Stimulated activated naive CD8-positive, alpha-beta T cell treated with anti-CD3 and anti-CD28 coated beads, Interleukin-15, Interleukin-2, amounts not matched to agents 100 ng/mL and 50 ng/mL, for 24 hours (primary cell): ENCODE results near the gene ACADS.

Source experiments
- H3K27ac Mint-ChIP-seq: one replicate; pipeline ENCODE4 v1.8.0; 2021; ENCODE audit warnings: mild to moderate bottlenecking, mixed read lengths
- H3K27me3 Mint-ChIP-seq: one replicate; pipeline ENCODE4 v1.8.0; 2021; ENCODE audit warnings: mixed read lengths
- H3K36me3 Mint-ChIP-seq: one replicate; pipeline ENCODE4 v1.8.0; 2021; ENCODE audit warnings: low read depth, mixed read lengths
- H3K4me1 Mint-ChIP-seq: one replicate; pipeline ENCODE4 v1.8.0; 2021; ENCODE audit warnings: low read depth, mixed read lengths
- H3K4me3 Mint-ChIP-seq: one replicate; pipeline ENCODE4 v1.8.0; 2021; ENCODE audit warnings: mild to moderate bottlenecking, mixed read lengths
- H3K9me3 Mint-ChIP-seq: one replicate; pipeline ENCODE4 v1.8.0; 2021; ENCODE audit warnings: mixed read lengths

ACADS gene

DNA sequence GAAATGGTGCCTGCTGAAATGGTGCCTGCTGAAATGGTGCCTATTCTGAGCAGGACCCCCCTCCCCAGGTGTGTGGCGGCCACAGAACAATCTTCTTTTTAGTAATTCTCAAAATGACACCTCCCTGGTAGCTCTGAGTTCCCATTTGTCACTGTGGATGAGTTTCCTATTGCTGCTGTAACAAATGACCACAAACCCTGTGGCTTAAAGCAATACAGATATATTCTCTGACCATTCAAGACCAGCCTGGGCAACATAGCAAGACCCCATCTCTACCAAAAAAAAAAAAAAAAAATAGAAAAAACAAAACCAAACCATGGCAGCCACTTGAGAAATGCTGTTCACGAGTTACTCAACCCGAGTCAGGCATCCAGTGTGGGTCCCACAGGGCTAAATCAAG lies 7.9 kb downstream of the ACADS start:
- Mint-ChIP-seq H3K27me3 (no peaks in the 10 kb centered on the region), H3K27ac (no peak overlapping the region), H3K4me1 (no peaks in the 10 kb centered on the region), H3K9me3 (no peaks in the 10 kb centered on the region), H3K36me3 (peaks cover 13% of the 10 kb centered on the region), H3K4me3 (no peak overlapping the region)

DNA sequence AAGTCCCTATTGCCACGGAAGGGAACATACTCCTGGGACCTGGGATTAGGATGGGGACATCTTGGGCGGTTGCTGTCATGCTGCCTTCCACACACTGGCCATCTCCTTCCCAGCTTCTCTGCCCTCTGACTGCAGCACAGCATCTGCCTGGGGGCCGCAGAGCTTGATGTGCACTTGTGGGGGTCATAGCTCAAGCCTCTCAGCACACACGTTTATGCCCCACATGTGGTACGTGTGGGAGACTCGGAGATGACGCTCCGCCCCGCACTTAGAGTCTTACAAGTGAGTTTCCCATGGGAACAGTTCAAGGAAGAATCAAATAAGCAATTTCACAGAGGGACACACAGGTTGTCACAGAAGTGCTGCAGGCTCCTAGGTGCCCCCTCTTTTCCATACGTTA lies 8.6 kb downstream of the ACADS start:
- Mint-ChIP-seq H3K36me3 (peaks cover 13% of the 10 kb centered on the region), H3K27me3 (no peaks in the 10 kb centered on the region), H3K4me1 (no peaks in the 10 kb centered on the region), H3K9me3 (no peaks in the 10 kb centered on the region), H3K27ac (no peak overlapping the region), H3K4me3 (no peak overlapping the region)

GRCh38 chr12:120735181-120735580 lies 9.6 kb downstream of the ACADS start:
- Mint-ChIP-seq H3K4me1 (no peaks in the 10 kb centered on the region), H3K27me3 (no peaks in the 10 kb centered on the region), H3K36me3 (peaks cover 5% of the 10 kb centered on the region)

GRCh38 chr12:120736404-120737331 lies 11.0 kb downstream of the ACADS start:
- no peak overlapping the region for H3K27ac Mint-ChIP-seq
- H3K36me3 Mint-ChIP-seq, result no peaks in the 10 kb centered on the region
- no peak overlapping the region for H3K4me3 Mint-ChIP-seq
- H3K27me3 Mint-ChIP-seq, result no peaks in the 10 kb centered on the region
- no peaks in the 10 kb centered on the region for H3K9me3 Mint-ChIP-seq
- H3K4me1 Mint-ChIP-seq, result no peaks in the 10 kb centered on the region

More at GRCh38 chr12:120735181-120735580, 9.6 kb downstream of the ACADS start:
- H3K9me3 Mint-ChIP-seq, result no peaks in the 10 kb centered on the region
- no peak overlapping the region for H3K27ac Mint-ChIP-seq
- no peak overlapping the region for H3K4me3 Mint-ChIP-seq

DNA sequence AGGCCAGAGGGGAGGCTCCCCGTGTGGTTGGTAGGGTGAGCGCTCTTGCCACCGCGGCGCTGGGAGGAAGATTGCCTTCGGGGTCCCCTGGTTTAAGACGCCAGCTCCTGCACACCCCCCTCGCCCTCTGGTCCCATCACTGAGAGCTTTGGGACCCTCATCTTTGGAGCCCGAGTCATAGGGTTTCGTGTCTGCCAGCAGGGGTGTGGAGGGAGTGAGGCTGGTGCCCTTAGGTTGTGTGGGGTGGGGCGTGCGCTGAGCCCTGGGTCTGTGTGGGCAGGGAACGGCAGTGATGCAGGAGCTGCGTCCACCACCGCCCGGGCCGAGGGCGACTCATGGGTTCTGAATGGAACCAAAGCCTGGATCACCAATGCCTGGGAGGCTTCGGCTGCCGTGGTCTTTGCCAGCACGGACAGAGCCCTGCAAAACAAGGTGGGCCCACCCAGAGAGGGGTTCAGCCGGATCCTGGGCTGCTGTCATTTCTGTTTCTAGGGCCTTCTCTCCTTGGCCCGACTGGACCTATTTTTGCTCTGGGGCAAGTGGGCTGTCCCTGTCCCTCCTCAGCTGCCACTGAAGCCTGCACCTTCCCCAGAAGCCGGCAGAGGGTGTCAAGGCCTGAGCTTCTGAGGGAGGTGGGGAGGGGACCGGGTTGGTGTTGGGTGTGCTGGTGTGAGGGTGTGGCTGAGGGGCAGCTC lies 12.1 kb downstream of the ACADS start:
- Mint-ChIP-seq H3K4me1 (no peaks in the 10 kb centered on the region), H3K4me3 (no peak overlapping the region), H3K27ac (no peak overlapping the region), H3K9me3 (no peaks in the 10 kb centered on the region), H3K36me3 (no peaks in the 10 kb centered on the region), H3K27me3 (no peaks in the 10 kb centered on the region)

DNA sequence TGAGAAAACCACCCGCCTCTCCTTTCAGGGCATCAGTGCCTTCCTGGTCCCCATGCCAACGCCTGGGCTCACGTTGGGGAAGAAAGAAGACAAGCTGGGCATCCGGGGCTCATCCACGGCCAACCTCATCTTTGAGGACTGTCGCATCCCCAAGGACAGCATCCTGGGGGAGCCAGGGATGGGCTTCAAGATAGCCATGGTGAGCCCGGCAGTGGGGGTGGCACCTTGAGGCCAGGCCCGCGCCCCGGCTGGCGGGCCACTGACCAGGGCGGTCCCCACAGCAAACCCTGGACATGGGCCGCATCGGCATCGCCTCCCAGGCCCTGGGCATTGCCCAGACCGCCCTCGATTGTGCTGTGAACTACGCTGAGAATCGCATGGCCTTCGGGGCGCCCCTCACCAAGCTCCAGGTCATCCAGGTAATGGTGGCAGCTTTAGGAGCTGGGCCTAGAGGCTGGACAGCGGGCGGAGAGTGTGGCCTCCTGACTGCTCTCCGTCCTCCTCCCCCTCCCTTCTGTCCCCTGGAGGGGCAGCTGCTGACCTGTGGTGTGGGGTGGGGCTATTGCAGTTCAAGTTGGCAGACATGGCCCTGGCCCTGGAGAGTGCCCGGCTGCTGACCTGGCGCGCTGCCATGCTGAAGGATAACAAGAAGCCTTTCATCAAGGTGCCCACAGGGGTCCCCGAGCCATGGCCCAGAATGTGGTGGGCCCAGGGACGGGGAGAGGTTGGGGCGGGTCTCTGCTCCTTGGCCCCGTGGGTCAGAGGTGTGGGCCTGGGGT lies 12.8 kb downstream of the ACADS start:
- Mint-ChIP-seq H3K9me3 (no peaks in the 10 kb centered on the region), H3K27me3 (no peaks in the 10 kb centered on the region), H3K4me1 (no peaks in the 10 kb centered on the region)

GRCh38 chr12:120739031-120739762 lies 13.6 kb downstream of the ACADS start:
- Mint-ChIP-seq H3K4me3 (no peak overlapping the region), H3K27ac (no peak overlapping the region), H3K9me3 (no peaks in the 10 kb centered on the region), H3K27me3 (no peaks in the 10 kb centered on the region), H3K36me3 (no peaks in the 10 kb centered on the region), H3K4me1 (no peaks in the 10 kb centered on the region)

More for the DNA sequence above, 12.8 kb downstream of the ACADS start:
- Mint-ChIP-seq H3K27ac (no peak overlapping the region), H3K36me3 (no peaks in the 10 kb centered on the region), H3K4me3 (no peak overlapping the region)

DNA sequence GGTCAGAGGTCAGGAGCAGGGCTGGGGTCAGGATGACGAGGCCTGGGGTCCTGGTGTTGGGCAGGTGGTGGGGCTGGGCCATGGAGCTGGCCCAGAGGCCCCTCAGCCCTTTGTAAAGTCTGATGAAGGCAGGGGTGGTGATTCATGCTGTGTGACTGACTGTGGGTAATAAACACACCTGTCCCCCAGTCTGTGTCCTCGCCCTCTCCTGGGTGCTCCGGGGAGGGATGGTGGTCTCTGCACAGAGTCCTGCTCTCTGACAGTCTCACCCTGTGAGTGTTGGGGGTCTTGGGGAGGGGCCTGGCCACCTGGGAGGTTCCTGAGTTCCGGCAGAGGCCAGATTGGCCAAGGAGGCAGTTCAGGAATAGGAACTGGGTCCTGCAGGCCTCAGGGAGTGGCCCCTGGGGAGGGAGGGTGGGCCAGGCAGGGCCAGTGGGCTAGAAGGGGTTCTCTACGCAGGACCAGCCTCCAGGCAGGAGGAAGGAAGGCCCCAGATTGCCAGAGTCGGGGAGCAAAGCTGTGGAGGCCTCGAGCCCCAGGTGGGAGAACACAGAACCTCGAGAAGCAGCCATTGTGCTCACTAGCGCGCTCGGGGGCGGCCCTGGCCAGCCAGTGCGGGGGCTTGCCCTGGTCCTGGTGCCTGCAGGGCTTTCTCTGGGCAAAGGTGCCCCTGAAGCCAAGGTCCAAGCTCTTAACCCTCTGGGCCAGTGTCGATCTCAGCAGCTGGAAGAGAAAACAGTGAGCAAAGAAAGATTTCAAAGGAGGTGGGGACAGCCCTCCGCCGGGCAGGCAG lies 14.4 kb downstream of the ACADS start:
- H3K36me3 Mint-ChIP-seq, result no peaks in the 10 kb centered on the region
- no peaks in the 10 kb centered on the region for H3K9me3 Mint-ChIP-seq
- H3K4me1 Mint-ChIP-seq, result no peaks in the 10 kb centered on the region
- no peak overlapping the region for H3K27ac Mint-ChIP-seq
- no peak overlapping the region for H3K4me3 Mint-ChIP-seq
- no peaks in the 10 kb centered on the region for H3K27me3 Mint-ChIP-seq

DNA sequence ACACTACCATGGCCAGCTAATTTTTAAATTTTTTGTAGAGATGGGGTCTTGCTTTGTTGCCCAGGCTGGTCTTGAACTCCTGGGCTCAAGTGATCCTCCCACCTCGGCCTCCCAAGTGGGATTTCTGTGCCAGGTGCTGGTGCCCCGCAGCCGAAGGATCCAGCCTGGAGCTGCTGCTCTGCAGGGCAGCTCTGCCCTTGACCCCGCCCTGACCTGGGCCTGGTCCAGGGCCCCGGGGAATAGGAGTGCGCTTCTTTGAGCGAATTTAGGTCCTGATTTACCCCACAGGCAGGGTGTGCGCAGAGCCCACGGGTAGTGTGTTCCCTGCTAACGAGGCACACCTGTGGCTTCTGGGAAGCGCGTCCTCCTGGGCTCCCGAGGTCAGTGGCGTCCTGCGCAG lies 15.2 kb downstream of the ACADS start:
- H3K27me3 Mint-ChIP-seq, result no peaks in the 10 kb centered on the region
- H3K36me3 Mint-ChIP-seq, result no peaks in the 10 kb centered on the region
- H3K9me3 Mint-ChIP-seq, result no peaks in the 10 kb centered on the region
- no peak overlapping the region for H3K4me3 Mint-ChIP-seq
- no peaks in the 10 kb centered on the region for H3K4me1 Mint-ChIP-seq
- H3K27ac Mint-ChIP-seq, result no peak overlapping the region

GRCh38 chr12:120741476-120742421 lies 16.1 kb downstream of the ACADS start:
- H3K36me3 Mint-ChIP-seq, result no peaks in the 10 kb centered on the region
- no peak overlapping the region for H3K4me3 Mint-ChIP-seq
- H3K27me3 Mint-ChIP-seq, result no peaks in the 10 kb centered on the region
- H3K4me1 Mint-ChIP-seq, result no peaks in the 10 kb centered on the region
- H3K27ac Mint-ChIP-seq, result no peak overlapping the region
- H3K9me3 Mint-ChIP-seq, result no peaks in the 10 kb centered on the region

GRCh38 chr12:120744922-120745493 lies 19.4 kb downstream of the ACADS start:
- Mint-ChIP-seq H3K9me3 (no peaks in the 10 kb centered on the region), H3K27ac (no peak overlapping the region), H3K27me3 (no peaks in the 10 kb centered on the region)

GRCh38 chr12:120748242-120748641 lies 22.6 kb downstream of the ACADS start:
- Mint-ChIP-seq H3K36me3 (no peaks in the 10 kb centered on the region), H3K27ac (no peak overlapping the region), H3K4me1 (no peaks in the 10 kb centered on the region), H3K9me3 (no peaks in the 10 kb centered on the region), H3K4me3 (no peak overlapping the region), H3K27me3 (peaks cover 5% of the 10 kb centered on the region)

More at GRCh38 chr12:120744922-120745493, 19.4 kb downstream of the ACADS start:
- no peak overlapping the region for H3K4me3 Mint-ChIP-seq
- no peaks in the 10 kb centered on the region for H3K4me1 Mint-ChIP-seq
- no peaks in the 10 kb centered on the region for H3K36me3 Mint-ChIP-seq

DNA sequence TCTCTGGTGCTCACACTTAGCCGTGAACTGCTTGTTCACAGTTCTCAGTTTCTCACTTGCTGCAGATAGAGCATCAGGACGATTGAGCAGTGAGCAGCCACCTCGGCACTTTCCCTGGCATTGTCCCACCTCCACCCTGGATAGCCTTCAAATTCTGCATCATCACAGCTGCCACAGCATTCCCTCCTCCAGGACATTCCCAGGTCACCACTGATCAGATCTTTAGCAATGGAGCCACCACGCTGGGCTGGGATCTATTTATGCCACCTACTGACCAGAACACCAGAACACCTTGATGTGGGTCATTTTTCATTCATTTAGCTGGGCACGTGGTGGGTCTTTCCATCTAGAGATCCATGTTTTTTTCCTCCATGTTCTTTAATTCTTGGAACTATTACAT lies 23.6 kb downstream of the ACADS start:
- Mint-ChIP-seq H3K27ac (no peak overlapping the region), H3K27me3 (peaks cover 5% of the 10 kb centered on the region), H3K4me3 (no peak overlapping the region), H3K4me1 (peaks cover 4% of the 10 kb centered on the region), H3K9me3 (no peaks in the 10 kb centered on the region), H3K36me3 (no peaks in the 10 kb centered on the region)
